Ovary (tissue), 9 donors: ENCODE data around the gene CRIM1. TPM values are rescaled to one million over a fixed set of nuclear protein-coding genes. Genes with fewer than 3 reads are reported as not detected.

Source experiments
- DNase-seq, 5 donors: peaks; one replicate each; pipeline ENCODE4 v3.0.0-alpha.2; 2019 to 2020
- H3K27ac ChIP-seq, 2 donors: fragments of 200-600 bp; one replicate each; pipeline versions ENCODE4 v1.5.1 to v1.8.0; 2019 to 2022
- H3K27me3 ChIP-seq: fragments of 200-600 bp; one replicate; pipeline ENCODE4 v1.8.0; 2022
- H3K36me3 ChIP-seq: fragments of 200-600 bp; sonication (generic); one replicate; pipeline ENCODE4 v1.5.1; 2019
- H3K4me1 ChIP-seq: one replicate; pipeline ENCODE4 v1.8.1; 2013; ENCODE audit warnings: mild to moderate bottlenecking, moderate library complexity; ENCODE audit not compliant: insufficient read depth
- H3K4me3 ChIP-seq: fragments of 200-600 bp; sonication (generic); one replicate; pipeline ENCODE4 v1.5.1; 2017
- H3K9me3 ChIP-seq, 2 donors: fragments of 200-600 bp in 1 of 2; sonication (generic) in 1 of 2; one replicate each; pipeline versions ENCODE4 v1.5.1 to v1.8.1; 2013 to 2019; ENCODE audit warnings: mild to moderate bottlenecking in 1 of 2, moderate library complexity in 1 of 2
- EP300 ChIP-seq: sonication (generic); formaldehyde crosslinking; IDR thresholded peaks from one replicate; pipeline ENCODE4 v1.6.1; 2017; ENCODE audit warnings: antibody characterized with exemption
- POLR2A ChIP-seq: fragments of 450-650 bp; IDR thresholded peaks from one replicate; pipeline ENCODE4 v1.6.1; 2017; ENCODE audit warnings: antibody characterized with exemption, mild to moderate bottlenecking, moderate library complexity
- WGBS, 3 donors: extraction: QIAGEN DNeasy Blood & Tissue Kit in 1 of 3; methylation state at CpG; one replicate each; pipeline versions ENCODE4 v1.1.5 to v1.1.7; 2013 to 2017; 5-methylcytosine and 5-hydroxymethylcytosine counted together
- intact Hi-C, 4 donors: fragments of 100-400 bp; cut with DNase I; formaldehyde crosslinking; loops; one replicate each; pipeline versions ENCODE4 v1.11.0 to v1.15.1; 2022 to 2023
- polyA plus RNA-seq, 2 donors: library from polyadenylated mRNA; stranded (reverse); fragments of 200-250 nt in 1 of 2; fragments of 350-450 nt in 1 of 2; fragmentation: Illumina TruSeq in 1 of 2; extraction: RNeasy Lipid Tissue Mini Kit (QIAGEN cat#74804) in 1 of 2; gene quantifications; one replicate each; pipeline ENCODE4 v1.2.3, GENCODE V29; 2013 to 2014
- total RNA-seq, 7 donors: library from RNA; depleted of rRNA in 2 of 7; stranded (reverse); fragments of >200 nt in 2 of 7; fragmentation: NEBNext Ultra II Directional in 3 of 7; extraction: Animal tissue kit (Norgen Biotek cat#: 25700) in 3 of 7; gene quantifications; one replicate each; pipeline versions ENCODE4 v1.1.0 to v1.2.4, GENCODE V29; 2016 to 2023
- TF ChIP-seq, protein P1 (sequence below), 3 donors: fragments of 450-650 bp in 2 of 3; fragments of 200-600 bp in 1 of 3; IDR thresholded peaks; one replicate each; pipeline versions ENCODE4 v1.5.1 to v1.8.0; 2016 to 2022; ENCODE audit warnings: antibody characterized with exemption in 3 of 3, mild to moderate bottlenecking in 1 of 3
- donor health status: DM: no; HTN: no; CAD: no; lungs with moderate emphysema.
- donor health status: DM: no; HTN: no; CAD: no.
- donor health status: Bipolar disorder and iron deficiency.
- donor health status: DM: yes; HTN: yes; CAD: no.
- donor health status: DM: no; HTN: no; CAD: no.
- donor health status: DM: yes; HTN: yes; CAD: no.

The CRIM1 gene
- total and polyA plus RNA-seq, 9 donors: 38.4 to 134 (median 65.0) TPM

GRCh38 chr2:36352701-36353100 is 2.9 kb upstream of the CRIM1 start:
- WGBS, 3 donors: 61 to 81% (median 65%) methylated on average over 3 of the region's 3 CpGs
- H3K27ac ChIP-seq: no peak overlapping the region
- H3K27me3 ChIP-seq: no peaks in the 10 kb centered on the region
- H3K4me3 ChIP-seq: no peak overlapping the region
- intact Hi-C loops: loop anchor here (5.0 to 10.0 kb wide), 6 partner anchors 112 to 430 kb away; partner anchors contain the start of gene FEZ2 (in 1 of the 4)
- TF ChIP-seq, protein P1, sequence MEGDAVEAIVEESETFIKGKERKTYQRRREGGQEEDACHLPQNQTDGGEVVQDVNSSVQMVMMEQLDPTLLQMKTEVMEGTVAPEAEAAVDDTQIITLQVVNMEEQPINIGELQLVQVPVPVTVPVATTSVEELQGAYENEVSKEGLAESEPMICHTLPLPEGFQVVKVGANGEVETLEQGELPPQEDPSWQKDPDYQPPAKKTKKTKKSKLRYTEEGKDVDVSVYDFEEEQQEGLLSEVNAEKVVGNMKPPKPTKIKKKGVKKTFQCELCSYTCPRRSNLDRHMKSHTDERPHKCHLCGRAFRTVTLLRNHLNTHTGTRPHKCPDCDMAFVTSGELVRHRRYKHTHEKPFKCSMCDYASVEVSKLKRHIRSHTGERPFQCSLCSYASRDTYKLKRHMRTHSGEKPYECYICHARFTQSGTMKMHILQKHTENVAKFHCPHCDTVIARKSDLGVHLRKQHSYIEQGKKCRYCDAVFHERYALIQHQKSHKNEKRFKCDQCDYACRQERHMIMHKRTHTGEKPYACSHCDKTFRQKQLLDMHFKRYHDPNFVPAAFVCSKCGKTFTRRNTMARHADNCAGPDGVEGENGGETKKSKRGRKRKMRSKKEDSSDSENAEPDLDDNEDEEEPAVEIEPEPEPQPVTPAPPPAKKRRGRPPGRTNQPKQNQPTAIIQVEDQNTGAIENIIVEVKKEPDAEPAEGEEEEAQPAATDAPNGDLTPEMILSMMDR (IDR thresholded peaks at IDR 0.05): peak in 1 of 3 donors; percentile 10
- TF ChIP-seq EP300: no peak
- TF ChIP-seq POLR2A: no peak
- peaks cover 4% of the 10 kb centered on the region for H3K4me1 ChIP-seq
- peak in 1 of 5 donors; percentile 30 for DNase-seq
- H3K9me3 ChIP-seq: no peaks in the 10 kb centered on the region
- H3K36me3 ChIP-seq: no peaks in the 10 kb centered on the region

- no peaks in the 10 kb centered on the region for H3K9me3 ChIP-seq
- peaks cover 5% of the 10 kb centered on the region for H3K4me1 ChIP-seq
- intact Hi-C loops: loop anchor here (5.0 to 10.0 kb wide), 9 partner anchors 68 to 428 kb away; partner anchors contain the start of gene FEZ2 (in 1 of the 4)
- DNase-seq: peak in 1 of 5 donors; percentile 20
- WGBS, 3 donors: 28 to 32% (median 32%) methylated on average over 11 of the region's 11 CpGs
- H3K4me3 ChIP-seq: peak overlapping the region; percentile 68
- no peaks in the 10 kb centered on the region for H3K36me3 ChIP-seq
- H3K27ac ChIP-seq: peak overlapping the region; percentile 23 to 91
- H3K27me3 ChIP-seq: no peaks in the 10 kb centered on the region
- TF ChIP-seq, protein P1 (IDR thresholded peaks at IDR 0.05): no peak
- TF ChIP-seq EP300 (no peak), POLR2A (no peak)
These were observed 797 bp upstream of the CRIM1 start for GRCh38 chr2:36354811-36355150.

DNA sequence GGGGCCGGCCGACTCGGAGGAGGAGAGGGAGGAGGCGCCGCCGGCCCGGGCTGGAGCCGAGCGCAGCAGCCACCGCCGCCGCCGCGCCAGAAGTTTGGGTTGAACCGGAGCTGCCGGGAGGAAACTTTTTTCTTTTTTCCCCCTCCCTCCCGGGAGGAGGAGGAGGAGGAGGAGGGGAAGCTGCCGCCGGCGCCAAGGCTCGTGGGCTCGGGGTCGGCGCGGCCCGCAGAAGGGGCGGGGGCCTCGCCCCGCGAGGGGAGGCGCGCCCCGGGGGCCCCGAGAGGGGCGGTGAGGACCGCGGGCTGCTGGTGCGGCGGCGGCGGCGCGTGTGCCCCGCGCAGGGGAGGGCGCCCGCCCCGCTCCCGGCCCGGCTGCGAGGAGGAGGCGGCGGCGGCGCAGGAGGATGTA is 316 bp downstream of the CRIM1 start:
- no peak for DNase-seq
- no peak for TF ChIP-seq EP300
- TF ChIP-seq, protein P1 (IDR thresholded peaks at IDR 0.05): peak in 1 of 3 donors; percentile 16
- intact Hi-C loops: loop anchor here in 3 of 4 donors (2.0 to 10.0 kb wide), 8 partner anchors 66 to 426 kb away; no protein-coding TSS in a partner anchor
- peak overlapping the region; percentile 68 for H3K4me3 ChIP-seq
- H3K27ac ChIP-seq: peak overlapping the region; percentile 85 to 91
- WGBS, 3 donors: 0 to 2% (median 1%) methylated on average over 32 to 54 of the region's 55 CpGs
- no peaks in the 10 kb centered on the region for H3K9me3 ChIP-seq
- no peaks in the 10 kb centered on the region for H3K27me3 ChIP-seq
- peaks cover 7% of the 10 kb centered on the region for H3K4me1 ChIP-seq
- H3K36me3 ChIP-seq: no peaks in the 10 kb centered on the region

DNA sequence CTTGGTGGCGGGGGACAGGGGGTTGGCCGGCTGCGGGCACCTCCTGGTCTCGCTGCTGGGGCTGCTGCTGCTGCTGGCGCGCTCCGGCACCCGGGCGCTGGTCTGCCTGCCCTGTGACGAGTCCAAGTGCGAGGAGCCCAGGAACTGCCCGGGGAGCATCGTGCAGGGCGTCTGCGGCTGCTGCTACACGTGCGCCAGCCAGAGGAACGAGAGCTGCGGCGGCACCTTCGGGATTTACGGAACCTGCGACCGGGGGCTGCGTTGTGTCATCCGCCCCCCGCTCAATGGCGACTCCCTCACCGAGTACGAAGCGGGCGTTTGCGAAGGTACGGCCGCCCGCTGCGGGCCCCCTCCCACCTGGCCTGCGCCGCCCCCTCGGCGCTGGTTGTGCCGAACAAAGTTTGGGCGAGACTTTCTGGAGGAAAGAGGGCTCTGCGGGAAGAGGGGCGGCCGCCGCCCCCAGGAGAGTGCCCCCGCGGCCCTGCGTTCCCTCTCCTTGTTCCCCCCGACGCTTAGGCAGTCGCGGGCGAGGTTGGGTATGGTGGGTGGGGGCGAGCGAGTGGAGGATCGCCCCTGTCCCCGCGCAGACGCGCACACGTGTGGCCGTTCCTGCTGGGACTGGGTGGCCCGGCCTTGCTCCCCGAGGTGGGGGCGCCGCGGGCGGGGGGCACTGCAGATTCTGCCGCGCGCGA is 866 bp downstream of the CRIM1 start:
- H3K4me1 ChIP-seq: peaks cover 11% of the 10 kb centered on the region
- no peaks in the 10 kb centered on the region for H3K9me3 ChIP-seq
- DNase-seq: peak; percentile 48 to 76 (median 66)
- peak overlapping the region; percentile 85 to 91 for H3K27ac ChIP-seq
- H3K36me3 ChIP-seq: no peaks in the 10 kb centered on the region
- intact Hi-C loops: loop anchor here in 3 of 4 donors (2.0 to 10.0 kb wide), 8 partner anchors 66 to 426 kb away; no protein-coding TSS in a partner anchor
- WGBS, 3 donors: 1% methylated on average over 62 to 74 of the region's 74 CpGs
- H3K27me3 ChIP-seq: no peaks in the 10 kb centered on the region
- peak overlapping the region; percentile 68 for H3K4me3 ChIP-seq
- TF ChIP-seq, protein P1 (IDR thresholded peaks at IDR 0.05): no peak
- no peak for TF ChIP-seq POLR2A
- no peak for TF ChIP-seq EP300
